C1 segment of cervical spinal cord (tissue), 14 donors: Measurements from ENCODE around the gene AP1M2.
A peak's percentile ranks its signal among the peaks of the same experiment; 100 is the strongest.
"Not testable (repeated sequence)": the region's sequence is repeated elsewhere in the genome, so short reads cannot be mapped to it uniquely, and the experiment has no call there.

Source experiments
- DNase-seq, 14 donors: peaks; one replicate each; lab custom pipeline; 2025; lab: John Stamatoyannopoulos, UW

The AP1M2 gene

DNA sequence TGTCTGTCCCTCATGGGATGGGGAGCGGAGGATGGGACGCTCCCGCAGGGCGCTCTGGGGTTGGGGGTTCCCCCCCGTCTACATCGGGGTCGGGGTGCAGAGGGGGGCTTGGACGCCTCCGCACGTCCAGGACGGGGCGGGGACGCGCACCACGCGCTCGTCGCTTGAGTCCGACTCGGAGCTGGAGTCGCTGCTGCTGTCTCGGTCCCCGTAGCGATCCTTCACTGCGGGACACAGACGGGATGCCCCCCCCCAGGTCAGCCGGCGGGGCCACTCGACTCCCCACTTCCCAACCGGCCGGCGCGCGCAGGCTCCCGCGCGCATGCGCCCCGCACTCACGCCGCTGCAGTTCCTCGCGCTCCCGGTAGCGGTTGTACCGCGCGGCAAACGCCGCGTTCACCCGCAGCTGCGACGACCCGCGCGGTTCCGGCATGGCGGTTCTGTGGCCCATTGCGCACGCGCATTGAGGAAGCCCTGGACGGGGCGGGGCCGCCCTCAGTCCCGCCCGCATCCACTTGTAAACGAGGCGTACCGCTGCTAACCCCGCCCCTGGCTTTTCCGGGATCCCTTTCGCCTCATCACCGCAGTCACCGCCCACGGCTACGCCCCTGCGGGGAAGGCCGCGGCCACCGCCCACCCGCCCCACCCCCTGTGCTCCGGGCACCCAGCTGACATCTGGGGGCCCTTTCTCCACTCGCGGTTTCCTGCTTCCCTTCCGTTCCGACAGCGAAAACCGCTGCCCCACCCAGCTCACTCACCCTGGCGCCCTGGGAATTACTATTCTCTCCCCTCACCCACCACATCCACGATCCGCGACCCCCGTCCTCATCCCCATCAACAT, 21.3 kb downstream of the AP1M2 start, which contains the start of gene KRI1:
Gene KRI1 (minus strand): TSS at position 444 of the 841 bp plus-strand sequence. CDS start 11 bp downstream, at position 433.
- peak; percentile 35 to 99 (median 92) for DNase-seq

DNA sequence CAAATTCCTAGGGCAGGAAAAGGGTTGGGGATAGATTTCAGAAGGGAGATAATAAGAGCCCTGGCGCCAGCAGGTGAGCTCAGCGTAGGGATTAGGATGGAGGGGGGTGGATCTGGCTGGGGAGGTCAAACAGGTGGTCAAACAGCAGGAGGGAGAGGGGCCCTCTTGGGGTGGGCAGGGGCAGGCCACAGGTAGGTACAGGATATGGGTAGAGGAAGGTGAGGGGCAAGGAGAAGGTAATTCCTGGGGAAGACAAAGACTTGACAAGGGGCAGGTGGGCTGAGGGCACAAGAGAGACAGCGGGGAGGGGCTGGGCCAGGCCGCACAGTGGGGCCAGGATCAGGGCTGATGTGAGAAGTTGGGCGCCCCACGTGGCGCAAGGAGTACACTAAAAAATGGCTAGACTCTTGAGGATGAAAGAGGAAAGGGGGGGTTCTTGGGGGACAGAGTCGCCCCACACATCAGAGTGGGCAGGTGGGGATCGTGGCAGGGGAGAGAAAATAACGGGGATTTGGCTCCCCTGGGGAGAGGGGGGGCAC, 22.0 kb downstream of the AP1M2 start:
- DNase-seq: peak in 3 of 14 donors; percentile 16 to 33 (median 23)

DNA sequence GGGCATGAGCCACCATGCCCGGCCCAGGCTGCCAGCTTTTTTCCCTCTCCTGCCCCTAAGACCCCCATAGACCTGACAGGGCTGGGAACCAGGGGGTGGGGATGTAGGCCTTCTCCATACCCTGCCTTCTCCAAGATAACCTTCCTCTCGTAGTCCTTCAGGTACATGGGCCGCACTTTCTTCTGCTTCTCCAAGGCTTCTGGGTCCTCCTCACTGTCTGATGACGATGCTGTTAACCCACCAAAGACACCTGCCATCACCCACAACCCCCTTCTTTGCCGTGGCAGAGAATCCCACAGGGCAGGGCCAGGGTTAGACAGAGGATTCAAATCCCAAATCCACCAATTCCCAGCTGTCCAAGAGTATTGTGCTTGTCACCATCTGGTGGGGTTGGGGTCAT, 24.5 kb downstream of the AP1M2 start:
- no peak for DNase-seq

DNA sequence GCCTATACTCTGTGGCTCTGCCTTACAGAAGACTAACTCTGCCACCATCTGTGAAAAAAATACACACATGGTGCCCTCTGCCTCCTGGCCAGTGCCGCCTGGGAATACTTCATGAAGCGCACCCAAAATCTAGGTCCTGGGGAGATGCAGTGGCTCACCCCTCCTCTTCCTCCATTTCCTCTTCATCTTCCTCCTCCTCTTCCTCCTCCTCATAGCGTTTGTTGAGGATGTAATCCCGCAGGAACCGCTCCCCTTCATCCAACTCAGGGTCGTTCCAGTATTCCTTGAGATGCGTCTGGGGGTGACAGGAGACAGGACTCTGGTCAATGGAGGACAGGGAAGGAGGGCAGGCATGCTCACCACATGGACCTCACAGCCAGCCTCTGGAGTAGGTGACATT, 27.0 kb downstream of the AP1M2 start:
- DNase-seq: no peak

DNA sequence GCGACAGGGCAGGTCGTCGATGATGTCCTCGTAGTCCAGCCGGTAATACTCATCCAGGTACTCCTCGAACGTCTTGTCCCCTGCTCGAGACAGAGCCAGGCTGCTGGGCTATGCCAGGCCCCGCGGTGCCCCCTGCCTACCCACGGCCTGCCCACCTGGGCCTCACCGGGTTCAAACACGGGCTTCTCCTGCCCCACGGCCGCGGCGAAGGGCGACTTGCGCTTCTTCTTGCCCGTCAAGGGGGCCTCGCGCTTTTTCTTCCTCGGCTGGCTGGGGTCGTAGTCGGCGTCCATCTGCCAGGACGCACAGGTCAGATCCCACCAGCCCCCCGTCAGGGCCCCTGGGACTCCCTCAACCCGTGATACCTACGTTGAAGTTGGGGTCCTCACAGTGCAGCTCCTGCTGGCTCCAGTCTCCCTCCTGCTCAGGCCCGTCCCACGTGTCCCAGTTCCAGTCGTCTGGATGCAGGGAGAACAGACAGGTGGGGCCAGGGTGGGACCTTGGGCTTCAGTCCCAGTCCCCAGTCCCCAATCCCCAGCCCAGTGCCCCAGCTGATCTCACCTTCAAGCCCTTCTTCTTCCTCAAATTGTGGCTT, 29.4 kb downstream of the AP1M2 start:
- no peak for DNase-seq

DNA sequence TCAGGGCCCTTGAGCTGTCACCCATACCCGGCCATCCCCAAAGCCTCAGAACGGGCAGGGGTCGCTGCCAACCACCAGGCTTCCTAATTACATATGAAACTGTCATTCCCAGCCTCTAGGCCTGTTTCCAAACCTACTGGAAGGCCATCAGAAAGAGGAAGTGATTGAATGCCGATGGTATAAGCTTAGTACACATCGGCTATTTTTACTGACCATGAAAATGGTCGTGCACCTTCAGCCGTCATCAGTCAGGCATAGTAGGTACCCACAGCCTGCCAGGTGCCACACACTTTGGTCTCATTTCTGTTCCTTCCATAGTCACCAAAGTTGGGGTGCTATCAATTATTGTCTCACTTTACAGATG, 31.5 kb downstream of the AP1M2 start:
- no peak for DNase-seq

DNA sequence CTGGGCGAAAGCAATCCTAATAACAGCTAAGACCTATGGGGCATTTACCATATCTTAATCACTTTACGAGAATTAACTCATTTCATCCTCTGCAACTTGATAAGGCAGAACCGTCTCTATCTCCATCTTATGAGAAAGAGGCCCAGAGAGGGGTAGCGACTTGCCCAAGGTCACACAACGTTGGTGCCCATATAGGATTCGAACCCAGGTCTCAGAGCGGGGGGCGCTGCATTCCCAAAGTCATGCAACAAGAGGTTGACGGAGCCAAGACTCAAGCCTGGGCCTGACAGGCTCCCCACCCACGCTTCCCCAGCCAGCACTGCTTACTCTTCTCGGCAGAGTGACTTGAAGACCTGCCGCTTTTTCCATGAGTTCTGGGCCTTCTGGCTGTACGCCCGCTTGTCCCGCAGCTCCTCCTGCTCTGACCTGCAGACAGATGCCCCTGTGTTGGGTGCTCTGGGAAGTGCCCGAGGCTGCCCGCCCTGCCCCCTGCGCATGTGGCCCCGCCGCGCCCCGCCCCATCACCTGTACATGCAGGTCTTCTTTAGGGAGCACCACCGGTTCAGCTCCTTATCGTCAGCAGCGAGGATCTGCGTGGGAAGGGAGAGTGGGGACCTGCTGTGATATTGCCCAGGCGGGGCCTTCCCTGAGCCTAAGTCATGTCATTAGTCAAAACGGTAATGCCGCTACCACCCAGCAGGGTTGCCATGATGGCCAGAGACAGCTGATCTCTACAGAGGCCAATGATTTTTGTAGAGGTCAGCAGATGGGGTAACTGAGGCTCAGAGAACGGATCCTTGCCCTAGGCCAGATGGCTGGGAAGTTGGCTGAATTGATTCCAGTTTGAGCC, 32.1 kb downstream of the AP1M2 start:
- DNase-seq: no peak

DNA sequence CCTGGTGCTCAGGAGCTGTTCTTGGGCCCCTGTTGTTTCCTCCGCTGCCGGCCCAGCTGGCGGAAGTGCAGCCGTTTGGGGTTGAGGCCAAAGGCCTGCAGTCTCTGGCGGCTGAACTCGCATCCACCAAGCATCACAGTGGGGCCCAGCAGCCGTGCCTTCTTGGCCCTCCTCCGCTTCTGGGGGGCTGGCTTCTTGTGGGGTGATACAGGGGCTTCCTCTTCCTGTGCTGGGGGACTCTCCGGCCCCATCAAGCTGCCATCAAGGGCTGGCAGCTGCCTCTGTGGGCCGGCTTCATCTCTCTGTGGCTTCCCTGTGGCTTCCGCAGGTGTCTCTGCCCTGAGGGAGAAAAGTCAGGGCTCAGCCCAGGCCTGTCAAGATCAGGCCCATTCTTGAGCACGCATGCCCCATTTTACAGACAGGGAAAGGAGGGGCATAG, 33.1 kb downstream of the AP1M2 start:
- no peak for DNase-seq

DNA sequence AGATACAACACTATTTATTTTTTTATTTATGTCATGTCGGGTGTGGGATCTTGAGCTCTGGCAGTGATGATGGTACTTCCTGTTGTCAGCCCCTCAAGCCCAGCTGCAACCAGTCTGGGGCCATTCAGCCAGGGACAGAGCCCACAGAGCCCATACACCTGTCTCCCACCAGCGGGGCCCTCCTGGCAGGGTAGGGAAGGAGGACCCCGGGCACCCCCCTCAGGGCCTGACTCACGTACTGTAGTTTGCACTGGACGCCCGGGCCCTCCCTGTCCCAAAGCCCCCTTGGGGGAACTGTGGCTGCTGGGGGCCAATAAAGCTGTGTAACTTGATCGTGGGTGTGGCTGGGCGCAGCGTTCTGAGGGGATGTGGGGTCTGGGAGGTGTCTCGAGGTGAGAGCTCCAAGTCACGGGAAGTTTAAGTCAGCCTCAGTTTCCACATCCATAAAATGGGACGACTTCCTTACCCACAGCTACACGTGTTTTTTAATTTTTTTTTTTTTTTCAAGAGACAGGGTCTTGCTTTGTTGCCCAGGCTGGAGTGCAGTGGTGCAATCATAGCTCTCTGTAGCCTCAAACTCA, 33.9 kb downstream of the AP1M2 start:
- DNase-seq: no peak

DNA sequence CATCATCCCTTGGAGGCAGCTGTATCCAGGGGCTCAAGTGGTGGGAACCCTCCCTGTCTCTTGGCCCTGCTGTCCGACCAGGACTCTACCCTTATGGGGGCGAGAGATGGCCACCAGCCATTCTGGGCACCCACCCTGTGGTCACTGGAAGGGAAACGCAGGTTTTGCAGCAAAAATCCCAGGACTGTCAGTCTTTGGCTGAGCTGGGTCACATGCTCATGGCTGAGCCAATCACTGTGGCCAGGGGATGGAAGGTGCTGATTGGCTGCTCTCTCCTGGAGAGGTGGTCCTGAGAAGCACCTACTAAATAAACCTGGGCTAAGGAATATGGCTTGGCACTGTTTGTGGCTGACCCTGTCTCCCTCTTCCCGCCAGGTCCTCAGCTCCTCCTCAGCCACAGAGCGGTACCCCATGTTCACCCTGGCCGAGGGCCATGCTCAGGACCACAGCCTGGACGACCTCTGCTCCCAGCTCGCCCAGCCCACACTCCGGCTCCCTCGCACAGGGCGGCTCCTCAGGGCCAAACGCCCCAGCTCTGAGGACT, 34.5 kb downstream of the AP1M2 start:
- no peak for DNase-seq

DNA sequence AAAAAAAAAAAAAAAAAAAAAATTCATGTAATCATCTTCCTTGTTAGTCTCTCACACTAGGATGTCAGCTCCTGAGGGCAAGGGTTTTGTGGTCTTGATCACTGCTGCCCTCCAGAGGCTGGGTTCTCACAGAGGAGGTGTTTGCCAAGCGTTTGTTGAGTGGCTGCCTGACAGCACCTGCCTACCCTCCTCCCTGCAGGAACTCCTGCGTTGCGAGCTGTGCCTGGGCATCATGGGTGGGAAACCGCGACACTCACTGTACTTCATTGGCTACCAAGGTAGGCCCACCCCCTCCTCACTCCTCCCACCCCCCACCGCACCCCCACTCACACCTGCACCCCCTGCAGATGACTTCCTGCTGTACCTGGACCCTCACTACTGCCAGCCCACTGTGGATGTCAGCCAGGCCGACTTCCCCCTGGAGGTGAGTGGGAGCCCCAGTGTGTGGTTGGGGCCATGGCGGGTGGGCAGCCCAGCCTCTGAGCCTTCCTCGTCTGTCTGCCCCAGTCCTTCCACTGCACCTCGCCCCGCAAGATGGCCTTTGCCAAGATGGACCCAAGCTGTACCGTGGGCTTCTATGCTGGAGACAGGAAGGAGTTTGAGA, 35.3 kb downstream of the AP1M2 start:
- no peak for DNase-seq

DNA sequence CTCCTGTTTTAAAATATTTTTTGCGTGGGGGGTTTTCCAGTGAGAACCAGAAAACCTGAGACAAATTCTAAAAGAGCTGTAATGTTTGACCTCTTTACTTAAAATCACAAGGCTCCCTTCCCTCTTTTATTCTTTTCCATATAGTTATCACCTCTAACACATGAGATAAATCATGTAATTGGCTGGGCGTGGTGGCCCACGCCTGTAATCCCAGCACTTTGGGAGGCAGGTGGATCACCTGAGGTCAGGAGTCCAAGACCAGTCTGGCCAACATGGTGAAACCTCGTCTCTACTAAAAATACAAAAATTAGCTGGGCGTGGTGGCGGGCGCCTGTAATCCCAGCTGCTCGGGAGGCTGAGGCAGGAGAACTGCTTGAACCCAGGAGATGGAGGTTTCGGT, 36.1 kb downstream of the AP1M2 start:
- DNase-seq: not testable (repeated sequence)

DNA sequence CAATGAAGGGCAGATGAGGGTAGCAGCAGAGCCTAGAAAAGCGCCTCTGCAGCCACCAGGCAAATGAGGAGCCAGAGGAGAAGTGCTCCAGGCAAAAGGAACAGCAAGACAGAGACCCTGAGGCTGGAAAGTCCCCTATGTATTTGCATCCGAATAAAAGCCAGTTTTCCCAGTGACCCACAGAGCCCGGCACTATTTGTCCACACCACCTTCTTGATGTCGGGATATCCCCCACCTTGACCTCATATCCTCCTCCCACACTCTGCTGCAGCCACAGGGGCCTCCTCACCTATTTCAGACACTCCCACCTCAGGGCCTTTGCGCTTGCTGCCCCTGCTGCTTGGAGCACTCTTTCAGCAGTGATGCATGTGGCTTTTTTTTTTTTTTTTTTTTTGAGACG, 36.8 kb downstream of the AP1M2 start:
- DNase-seq: no peak

DNA sequence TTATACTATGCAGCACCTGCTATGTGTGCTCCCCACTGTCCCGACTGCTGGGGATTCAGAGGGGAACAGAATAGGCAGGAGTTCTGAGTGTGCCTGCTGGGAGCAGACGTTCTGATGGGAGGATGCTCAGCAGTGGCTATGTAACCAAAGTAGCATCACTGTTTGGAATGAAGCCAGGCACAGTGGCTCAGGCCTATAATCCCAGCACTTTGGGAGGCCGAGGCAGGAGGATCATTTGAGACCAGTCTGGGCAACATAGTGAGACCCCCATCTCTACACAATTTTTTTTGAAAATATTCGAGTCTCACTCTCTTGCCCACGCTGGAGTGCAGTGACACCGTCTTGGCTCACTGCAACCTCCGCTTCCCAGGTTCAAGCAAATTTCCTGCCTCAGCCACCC, 37.4 kb downstream of the AP1M2 start:
- no peak for DNase-seq

DNA sequence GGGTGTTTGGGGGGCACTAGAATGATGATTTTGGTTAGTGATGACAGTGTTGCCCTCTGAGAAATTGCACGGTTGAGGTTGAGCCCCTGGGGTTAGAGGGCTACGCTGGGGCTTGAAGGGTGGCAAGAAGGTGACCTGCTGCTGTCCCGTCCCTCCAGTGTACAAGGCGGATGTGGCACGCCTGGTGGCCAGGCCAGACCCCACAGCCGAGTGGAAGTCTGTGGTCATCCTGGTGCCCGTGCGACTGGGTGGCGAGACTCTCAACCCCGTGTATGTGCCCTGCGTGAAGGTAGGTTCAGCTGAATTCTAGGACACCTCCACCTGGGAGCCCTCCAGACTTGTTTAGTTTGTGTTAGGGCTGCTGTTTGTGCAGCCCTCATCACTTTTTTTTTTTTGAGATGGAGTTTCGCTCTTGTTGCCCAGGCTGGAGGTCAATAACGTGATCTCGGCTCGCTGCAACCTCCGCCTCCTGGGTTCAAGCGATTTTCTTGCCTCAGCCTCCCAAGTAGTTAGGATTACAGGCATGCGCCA, 38.3 kb downstream of the AP1M2 start:
- DNase-seq: no peak

DNA sequence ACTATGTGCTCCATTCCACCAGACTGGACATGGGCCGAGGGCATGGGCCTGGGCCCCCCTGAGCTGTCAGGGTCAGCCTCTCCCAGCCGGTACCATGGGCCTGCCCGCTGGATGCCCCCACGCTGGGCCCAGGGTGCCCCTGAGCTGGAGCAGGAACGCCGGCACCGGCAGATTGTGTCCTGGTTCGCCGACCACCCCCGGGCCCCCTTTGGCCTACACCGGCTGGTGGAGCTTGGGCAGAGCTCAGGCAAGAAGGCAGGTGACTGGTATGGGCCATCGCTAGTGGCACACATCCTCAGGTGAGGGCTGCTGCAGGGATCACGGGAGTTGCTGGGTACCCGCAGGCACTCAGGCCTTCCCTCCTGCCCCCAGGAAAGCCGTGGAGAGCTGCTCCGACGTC, 40.3 kb downstream of the AP1M2 start:
- DNase-seq: no peak

DNA sequence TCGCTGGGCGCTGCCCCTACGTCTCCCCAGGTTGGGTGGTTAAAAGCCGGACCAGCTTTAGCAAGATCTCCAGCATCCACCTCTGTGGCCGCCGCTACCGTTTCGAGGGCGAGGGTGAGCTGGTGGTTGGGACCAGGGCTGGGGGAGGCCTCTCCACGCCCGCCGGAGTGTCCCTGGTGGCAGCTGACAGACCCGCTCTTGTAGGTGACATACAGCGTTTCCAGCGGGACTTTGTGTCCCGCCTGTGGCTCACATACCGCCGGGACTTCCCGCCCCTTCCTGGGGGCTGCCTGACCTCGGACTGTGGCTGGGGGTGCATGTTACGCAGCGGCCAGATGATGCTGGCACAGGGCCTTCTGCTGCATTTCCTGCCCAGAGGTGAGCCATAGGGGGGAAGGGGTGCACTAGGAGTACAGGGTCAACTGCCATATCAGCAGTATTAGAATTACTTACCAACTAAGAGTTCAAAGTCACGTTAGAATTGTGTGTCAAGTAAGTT, 42.3 kb downstream of the AP1M2 start:
- peak in 1 of 14 donors; percentile 17 for DNase-seq

DNA sequence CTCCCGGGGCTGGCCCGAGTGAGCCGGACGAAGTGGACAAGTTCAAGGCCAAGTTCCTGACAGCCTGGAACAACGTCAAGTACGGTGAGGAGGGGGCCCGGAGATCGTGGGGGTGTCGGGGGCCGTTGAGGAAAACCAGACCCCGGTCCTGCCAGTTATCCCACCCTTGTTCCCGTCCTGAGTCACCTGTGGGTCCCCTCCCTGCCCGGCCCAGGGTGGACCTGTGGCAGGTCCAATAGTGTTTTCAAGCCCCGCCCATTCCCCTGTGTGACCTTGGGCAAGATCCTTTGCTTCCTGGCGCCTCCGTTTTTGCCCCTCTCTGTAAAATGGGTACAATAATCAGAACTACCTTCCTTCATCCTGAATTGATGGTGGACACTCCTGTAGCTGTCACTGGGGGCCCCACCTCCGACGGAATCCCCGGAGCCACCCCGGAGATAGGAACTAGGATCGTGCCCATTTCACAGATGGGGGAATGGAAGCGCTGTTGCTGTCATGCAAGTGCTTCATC, 42.8 kb downstream of the AP1M2 start:
- DNase-seq: peak in 1 of 14 donors; percentile 46

DNA sequence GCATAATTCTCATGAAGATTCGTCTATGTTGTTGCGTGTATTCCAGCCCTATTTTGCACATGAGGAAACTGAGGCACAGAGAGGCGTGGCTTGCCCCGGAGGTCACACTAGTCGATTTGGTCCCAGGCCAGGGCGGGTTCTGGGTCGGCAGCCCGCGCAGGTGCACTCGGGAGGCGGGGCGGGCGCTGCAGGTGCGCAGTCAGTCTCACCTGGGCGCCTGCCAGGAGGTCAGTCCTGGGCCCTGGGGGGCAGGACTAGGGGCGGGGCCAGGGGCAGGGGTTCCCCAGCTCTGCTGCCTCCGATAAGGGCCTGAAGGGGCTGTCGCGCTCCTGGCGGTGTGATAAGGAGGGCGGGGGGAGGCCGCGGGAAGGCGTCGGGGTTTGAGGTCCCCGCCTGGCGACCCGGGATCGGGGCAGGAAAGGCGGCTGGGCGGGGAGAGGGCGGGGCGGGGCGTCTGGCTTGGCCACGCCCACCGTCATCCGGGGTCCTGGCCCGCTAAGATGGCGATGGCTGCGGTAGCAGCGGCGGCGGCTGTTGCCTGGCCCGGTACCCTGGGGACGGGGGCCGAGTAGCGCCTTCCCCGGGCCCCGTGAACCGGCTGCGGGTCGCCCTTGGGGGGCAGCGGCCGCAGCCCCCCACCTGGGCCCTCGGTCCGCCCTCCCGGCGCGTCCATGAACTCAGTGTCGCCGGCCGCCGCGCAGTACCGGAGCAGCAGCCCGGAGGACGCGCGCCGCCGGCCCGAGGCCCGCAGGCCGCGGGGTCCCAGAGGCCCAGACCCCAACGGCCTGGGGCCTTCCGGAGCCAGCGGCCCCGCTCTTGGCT, 43.5 kb downstream of the AP1M2 start, which contains the start of gene ATG4D:
Gene ATG4D (plus strand): TSS at position 485 of the 822 bp plus-strand sequence. CDS start 187 bp downstream, at position 672.
- peak in 13 of 14 donors; percentile 23 to 87 (median 67) for DNase-seq
